ENCODE measurements around the gene ANKRD36C. TPM values are rescaled to one million over a fixed set of nuclear protein-coding genes. Genes with fewer than 3 reads are reported as not detected.
"Not testable (repeated sequence)": the region's sequence is repeated elsewhere in the genome, so short reads cannot be mapped to it uniquely, and the experiment has no call there.

The ANKRD36C gene
- polyA plus RNA-seq, 1 donor from 2014 or later = 76.9 TPM

- not testable (repeated sequence) for H3K27me3 ChIP-seq (ENCODE audit: insufficient read depth, low read depth, low read length); H3K9ac ChIP-seq (ENCODE audit: low read length); H3K9me2 ChIP-seq (ENCODE audit: insufficient read depth, low read length); H2AFZ ChIP-seq (ENCODE audit: low read depth, low read length); H3F3A ChIP-seq (ENCODE audit: insufficient read depth, low read length, poor library complexity, severe bottlenecking); H3K79me2 ChIP-seq (replicated peaks; ENCODE audit: insufficient read depth, low read length); H3K9me3 ChIP-seq (ENCODE audit: low read length); H4K20me1 ChIP-seq (ENCODE audit: insufficient read depth); H3K4me3 ChIP-seq (ENCODE audit: low read length); H3K27ac ChIP-seq (ENCODE audit: low read length); H3K4me2 ChIP-seq (ENCODE audit: low read length); H3K36me3 ChIP-seq (ENCODE audit: insufficient read depth, low read length)
Measured at GRCh38 chr2:96012086-96012791, 20.6 kb upstream of the ANKRD36C start.

GRCh38 chr2:96011129-96011455, 19.5 kb upstream of the ANKRD36C start:
- H3F3A ChIP-seq (ENCODE audit: insufficient read depth, low read length, poor library complexity, severe bottlenecking); H3K4me2 ChIP-seq (ENCODE audit: low read length): not testable (repeated sequence)

GRCh38 chr2:96010320-96011128, 18.9 kb upstream of the ANKRD36C start:
- not testable (repeated sequence) for H2AFZ ChIP-seq (ENCODE audit: low read depth, low read length); H3K4me2 ChIP-seq (ENCODE audit: low read length); H3F3A ChIP-seq (ENCODE audit: insufficient read depth, low read length, poor library complexity, severe bottlenecking); H4K20me1 ChIP-seq (ENCODE audit: insufficient read depth); H3K36me3 ChIP-seq (ENCODE audit: insufficient read depth, low read length); H3K9me2 ChIP-seq (ENCODE audit: insufficient read depth, low read length); H3K27me3 ChIP-seq (ENCODE audit: insufficient read depth, low read depth, low read length); H3K79me2 ChIP-seq (replicated peaks; ENCODE audit: insufficient read depth, low read length); H3K27ac ChIP-seq (ENCODE audit: low read length); H3K9me3 ChIP-seq (ENCODE audit: low read length)
- Histone ChIP-seq H3K9ac (ENCODE audit: low read length) (peak overlapping the region; percentile 50), H3K4me3 (ENCODE audit: low read length) (peak overlapping the region; percentile 60)

More at GRCh38 chr2:96011129-96011455, 19.5 kb upstream of the ANKRD36C start:
- H3K36me3 ChIP-seq (ENCODE audit: insufficient read depth, low read length); H3K9me2 ChIP-seq (ENCODE audit: insufficient read depth, low read length); H3K9me3 ChIP-seq (ENCODE audit: low read length); H3K27ac ChIP-seq (ENCODE audit: low read length); H3K79me2 ChIP-seq (replicated peaks; ENCODE audit: insufficient read depth, low read length); H2AFZ ChIP-seq (ENCODE audit: low read depth, low read length); H3K9ac ChIP-seq (ENCODE audit: low read length); H4K20me1 ChIP-seq (ENCODE audit: insufficient read depth); H3K27me3 ChIP-seq (ENCODE audit: insufficient read depth, low read depth, low read length): not testable (repeated sequence)
- H3K4me3 ChIP-seq (ENCODE audit: low read length) = peak overlapping the region; percentile 51
- peak; percentile 55 for TF ChIP-seq CTCF (IDR thresholded peaks at IDR 0.05; ENCODE audit: poor library complexity, severe bottlenecking)

- not testable (repeated sequence) for H3F3A ChIP-seq (ENCODE audit: insufficient read depth, low read length, poor library complexity, severe bottlenecking)
Measured at GRCh38 chr2:96009833-96010232, 18.2 kb upstream of the ANKRD36C start.

GRCh38 chr2:96008051-96008450, 16.4 kb upstream of the ANKRD36C start:
- H3K9me2 ChIP-seq (ENCODE audit: insufficient read depth, low read length); H3F3A ChIP-seq (ENCODE audit: insufficient read depth, low read length, poor library complexity, severe bottlenecking); H3K4me2 ChIP-seq (ENCODE audit: low read length); H3K9me3 ChIP-seq (ENCODE audit: low read length); H3K79me2 ChIP-seq (replicated peaks; ENCODE audit: insufficient read depth, low read length); H2AFZ ChIP-seq (ENCODE audit: low read depth, low read length); H3K9ac ChIP-seq (ENCODE audit: low read length); H3K4me3 ChIP-seq (ENCODE audit: low read length); H3K27ac ChIP-seq (ENCODE audit: low read length); H3K27me3 ChIP-seq (ENCODE audit: insufficient read depth, low read depth, low read length); H4K20me1 ChIP-seq (ENCODE audit: insufficient read depth); H3K36me3 ChIP-seq (ENCODE audit: insufficient read depth, low read length): not testable (repeated sequence)

More at GRCh38 chr2:96009833-96010232, 18.2 kb upstream of the ANKRD36C start:
- not testable (repeated sequence) for H3K9me2 ChIP-seq (ENCODE audit: insufficient read depth, low read length); H3K36me3 ChIP-seq (ENCODE audit: insufficient read depth, low read length); H3K9me3 ChIP-seq (ENCODE audit: low read length); H3K79me2 ChIP-seq (replicated peaks; ENCODE audit: insufficient read depth, low read length); H3K27me3 ChIP-seq (ENCODE audit: insufficient read depth, low read depth, low read length); H2AFZ ChIP-seq (ENCODE audit: low read depth, low read length); H3K27ac ChIP-seq (ENCODE audit: low read length); H4K20me1 ChIP-seq (ENCODE audit: insufficient read depth); H3K4me2 ChIP-seq (ENCODE audit: low read length)
- TF ChIP-seq CTCF (IDR thresholded peaks at IDR 0.05; ENCODE audit: poor library complexity, severe bottlenecking) = peak; percentile 31
- Histone ChIP-seq H3K9ac (ENCODE audit: low read length) (peak overlapping the region; percentile 50), H3K4me3 (ENCODE audit: low read length) (peak overlapping the region; percentile 60)

- H3K79me2 ChIP-seq (replicated peaks; ENCODE audit: insufficient read depth, low read length); H3K27ac ChIP-seq (ENCODE audit: low read length); H3K27me3 ChIP-seq (ENCODE audit: insufficient read depth, low read depth, low read length); H3K9me2 ChIP-seq (ENCODE audit: insufficient read depth, low read length); H3K4me3 ChIP-seq (ENCODE audit: low read length); H3K9ac ChIP-seq (ENCODE audit: low read length); H3K4me2 ChIP-seq (ENCODE audit: low read length); H2AFZ ChIP-seq (ENCODE audit: low read depth, low read length); H3K9me3 ChIP-seq (ENCODE audit: low read length); H3K36me3 ChIP-seq (ENCODE audit: insufficient read depth, low read length); H3F3A ChIP-seq (ENCODE audit: insufficient read depth, low read length, poor library complexity, severe bottlenecking); H4K20me1 ChIP-seq (ENCODE audit: insufficient read depth): not testable (repeated sequence)
Measured at GRCh38 chr2:96006248-96006647, 14.6 kb upstream of the ANKRD36C start.

Data from neural cell (in vitro differentiated cells).